ENCODE results near the gene RIGI.

Gene RIGI

GRCh38 chr9:32545884-32546283 lies 19.9 kb upstream of the RIGI start:
- no peak for TF ChIP-seq CTCF (IDR thresholded peaks at IDR 0.05)
- Histone ChIP-seq H3K4me3 (ENCODE audit: low read depth in 1 of 2, low read length in 1 of 2) (no peak overlapping the region), H3K27ac (no peak overlapping the region), H3K9me3 (no peaks in the 10 kb centered on the region), H3K36me3 (peaks cover 22% of the 10 kb centered on the region), H3K4me1 (ENCODE audit: control insufficient read depth in 1 of 2, insufficient read depth in 1 of 2, low read depth in 1 of 2, low read length in 1 of 2) (peaks cover 15 to 18% of the 10 kb centered on the region in 2 experiments), H3K27me3 (no peaks in the 10 kb centered on the region)

GRCh38 chr9:32543047-32543446 lies 17.1 kb upstream of the RIGI start:
- no peak overlapping the region for H3K27ac ChIP-seq
- H3K4me1 ChIP-seq (ENCODE audit: control insufficient read depth in 1 of 2, insufficient read depth in 1 of 2, low read depth in 1 of 2, low read length in 1 of 2): no peaks in the 10 kb centered on the region
- no peak for TF ChIP-seq CTCF (IDR thresholded peaks at IDR 0.05)
- no peak overlapping the region for H3K4me3 ChIP-seq (ENCODE audit: low read depth in 1 of 2, low read length in 1 of 2)
- H3K9me3 ChIP-seq: no peaks in the 10 kb centered on the region
- H3K36me3 ChIP-seq: peaks cover 22% of the 10 kb centered on the region
- H3K27me3 ChIP-seq: no peaks in the 10 kb centered on the region

GRCh38 chr9:32533816-32534215 lies 7.8 kb upstream of the RIGI start:
- Histone ChIP-seq H3K4me3 (ENCODE audit: low read depth in 1 of 2, low read length in 1 of 2) (no peak overlapping the region), H3K27me3 (no peaks in the 10 kb centered on the region), H3K4me1 (ENCODE audit: control insufficient read depth in 1 of 2, insufficient read depth in 1 of 2, low read depth in 1 of 2, low read length in 1 of 2) (no peaks in the 10 kb centered on the region), H3K9me3 (no peaks in the 10 kb centered on the region), H3K36me3 (peaks cover 6% of the 10 kb centered on the region), H3K27ac (no peak overlapping the region)
- TF ChIP-seq CTCF (IDR thresholded peaks at IDR 0.05): no peak

- H3K27me3 ChIP-seq: no peaks in the 10 kb centered on the region
- H3K4me3 ChIP-seq (ENCODE audit: low read depth in 1 of 2, low read length in 1 of 2): no peak overlapping the region
- peaks cover 6% of the 10 kb centered on the region for H3K36me3 ChIP-seq
- H3K9me3 ChIP-seq: no peaks in the 10 kb centered on the region
- H3K27ac ChIP-seq: no peak overlapping the region
- H3K4me1 ChIP-seq (ENCODE audit: control insufficient read depth in 1 of 2, insufficient read depth in 1 of 2, low read depth in 1 of 2, low read length in 1 of 2): no peaks in the 10 kb centered on the region
- no peak for TF ChIP-seq CTCF (IDR thresholded peaks at IDR 0.05)
These were observed 7.3 kb upstream of the RIGI start for GRCh38 chr9:32533336-32533735.

GRCh38 chr9:32526707-32527048 lies 682 bp upstream of the RIGI start:
- H3K9me3 ChIP-seq: no peaks in the 10 kb centered on the region
- no peak for TF ChIP-seq CTCF (IDR thresholded peaks at IDR 0.05)
- no peaks in the 10 kb centered on the region for H3K27me3 ChIP-seq
- H3K4me3 ChIP-seq (ENCODE audit: low read depth in 1 of 2, low read length in 1 of 2): peak overlapping the region; percentile 80 to 81
- H3K36me3 ChIP-seq: no peaks in the 10 kb centered on the region
- H3K4me1 ChIP-seq (ENCODE audit: control insufficient read depth in 1 of 2, insufficient read depth in 1 of 2, low read depth in 1 of 2, low read length in 1 of 2): peaks cover 22 to 25% of the 10 kb centered on the region in 2 experiments
- peak overlapping the region; percentile 89 for H3K27ac ChIP-seq

GRCh38 chr9:32525709-32526030 lies 326 bp downstream of the RIGI start:
- Histone ChIP-seq H3K27ac (peak overlapping the region; percentile 89), H3K4me3 (ENCODE audit: low read depth in 1 of 2, low read length in 1 of 2) (peak overlapping the region; percentile 80 to 81), H3K36me3 (no peaks in the 10 kb centered on the region), H3K4me1 (ENCODE audit: control insufficient read depth in 1 of 2, insufficient read depth in 1 of 2, low read depth in 1 of 2, low read length in 1 of 2) (peaks cover 22 to 25% of the 10 kb centered on the region in 2 experiments), H3K27me3 (no peaks in the 10 kb centered on the region), H3K9me3 (no peaks in the 10 kb centered on the region)
- TF ChIP-seq CTCF (IDR thresholded peaks at IDR 0.05): no peak
